K562 (cell line): ENCODE results near the gene TMPRSS9. TPM values are rescaled to one million over a fixed set of nuclear protein-coding genes. Genes with fewer than 3 reads are reported as not detected.

Experiments used
- CBX1 ChIP-seq: sonication (generic); IDR thresholded peaks from 2 replicates; pipeline ENCODE4 v1.6.1; 2016; ENCODE audit warnings: antibody characterized with exemption, low read depth, mild to moderate bottlenecking
- HNRNPL ChIP-seq: fragments of 200-400 bp; formaldehyde crosslinking; IDR thresholded peaks from 2 replicates; pipeline ENCODE4 v1.6.1; 2017; ENCODE audit warnings: low read depth, mild to moderate bottlenecking, low read length
- MYNN ChIP-seq, 2 experiments: sonication (generic); formaldehyde crosslinking in 1 of 2; IDR thresholded peaks; 2 replicates each; pipeline versions ENCODE4 v1.5.0 to v1.6.1; 2016 to 2020; ENCODE audit warnings: antibody characterized with exemption in 1 of 2, missing genetic modification reagents in 1 of 2
- NR0B1 ChIP-seq: fragments of 450-650 bp; IDR thresholded peaks from one replicate; pipeline ENCODE4 v1.6.1; 2018; ENCODE audit warnings: mild to moderate bottlenecking, moderate library complexity; ENCODE audit not compliant: partially characterized antibody
- PATZ1 ChIP-seq: fragments of 250-450 bp; sonication (Bioruptor Pico); IDR thresholded peaks from 2 replicates; pipeline ENCODE4 v1.5.0; 2020; ENCODE audit warnings: mild to moderate bottlenecking, borderline replicate concordance
- PYGO2 ChIP-seq: fragments of 450-650 bp; IDR thresholded peaks from 2 replicates; pipeline ENCODE4 v1.6.1; 2016; ENCODE audit warnings: mild to moderate bottlenecking, missing genetic modification characterization, moderate library complexity, missing compliant biosample characterization
- SMAD4 ChIP-seq: fragments of 250-450 bp; sonication (Bioruptor Pico); conservative IDR thresholded peaks from 2 replicates; pipeline ENCODE4 v1.8.0; 2021; ENCODE audit warnings: inconsistent platforms, mild to moderate bottlenecking, moderate library complexity
- SMARCA4 ChIP-seq: fragments of 450-650 bp; IDR thresholded peaks from 2 replicates; pipeline ENCODE4 v1.6.1; 2016
- STAG1 ChIP-seq: sonication (generic); formaldehyde crosslinking; IDR thresholded peaks from 2 replicates; pipeline ENCODE4 v1.5.0; 2020; ENCODE audit warnings: missing genetic modification reagents, borderline replicate concordance
- STAT5A ChIP-seq: IDR thresholded peaks from 2 replicates; pipeline ENCODE4 v1.6.1; 2012; ENCODE audit warnings: low read length, inconsistent platforms, borderline replicate concordance
- TEAD4 ChIP-seq, 2 experiments: sonication (generic) in 1 of 2; formaldehyde crosslinking in 1 of 2; IDR thresholded peaks; 2 replicates each; pipeline versions ENCODE4 v1.6.1 to v1.8.0; 2012 to 2022; ENCODE audit warnings: borderline replicate concordance in 1 of 2, inconsistent platforms in 1 of 2, low read length in 1 of 2, mild to moderate bottlenecking in 1 of 2, missing genetic modification reagents in 1 of 2
- TFAP4 ChIP-seq: sonication (generic); formaldehyde crosslinking; IDR thresholded peaks from 2 replicates; pipeline ENCODE4 v1.8.0; 2022; ENCODE audit warnings: missing genetic modification reagents, mild to moderate bottlenecking, moderate library complexity, borderline replicate concordance
- TRIM24 ChIP-seq, 2 experiments: fragments of 450-650 bp; IDR thresholded peaks; 2 replicates each; pipeline ENCODE4 v1.6.1; 2016
- ZBTB33 ChIP-seq: sonication (generic); formaldehyde crosslinking; IDR thresholded peaks from 2 replicates; pipeline ENCODE4 v1.8.1; 2023; ENCODE audit warnings: mild to moderate bottlenecking, missing genetic modification reagents
- ZBTB7A ChIP-seq: IDR thresholded peaks from 2 replicates; pipeline ENCODE4 v1.6.1; 2011; ENCODE audit warnings: low read depth, mild to moderate bottlenecking, low read length, moderate library complexity, borderline replicate concordance; ENCODE audit not compliant: control insufficient read depth
- ZEB2 ChIP-seq: fragments of 450-650 bp; IDR thresholded peaks from 2 replicates; pipeline ENCODE4 v1.6.1; 2016
- ZNF212 ChIP-seq: fragments of 450-650 bp; formaldehyde crosslinking; IDR thresholded peaks from 2 replicates; pipeline ENCODE4 v1.4.0; 2020; ENCODE audit warnings: mild to moderate bottlenecking
- ZNF324 ChIP-seq: fragments of 250-450 bp; sonication (Bioruptor Pico); IDR thresholded peaks from 2 replicates; pipeline ENCODE4 v1.4.0; 2020; ENCODE audit warnings: mild to moderate bottlenecking
- ZNF384 ChIP-seq: IDR thresholded peaks from 2 replicates; pipeline ENCODE4 v1.6.1; 2012; ENCODE audit warnings: low read depth, low read length, improper control_type of control experiment
- ZNF41 ChIP-seq: fragments of 250-450 bp; sonication (Bioruptor Pico); conservative IDR thresholded peaks from 2 replicates; pipeline ENCODE4 v1.4.0; 2020; ENCODE audit warnings: mild to moderate bottlenecking
- ZNF551 ChIP-seq: fragments of 250-450 bp; sonication (Bioruptor Pico); IDR thresholded peaks from 2 replicates; pipeline ENCODE4 v1.5.0; 2021; ENCODE audit warnings: mild to moderate bottlenecking, moderate library complexity
- polyA plus RNA-seq, 8 experiments: library from polyadenylated mRNA; depleted of rRNA in 4 of 8; stranded (reverse) in 5 of 8; unstranded in 3 of 8; fragments of >200 nt; fragmentation: Nextera tagmentation in 2 of 8; fragmentation: Illumina TruSeq in 1 of 8; extraction: Ambion mirVana in 2 of 8; extraction: Trizol in 1 of 8; gene quantifications; 2 replicates each; pipeline versions ENCODE4 v1.2.1 to v1.2.3, GENCODE V29; 2011 to 2014; ENCODE audit warnings: inconsistent platforms in 1 of 8, missing spikeins in 1 of 8
- total RNA-seq, 7 experiments: library from RNA; depleted of rRNA in 6 of 7; stranded (reverse); fragments of >200 nt in 6 of 7; fragmentation: Illumina TruSeq in 2 of 7; extraction: Trizol in 2 of 7; gene quantifications; 2 replicates each; pipeline versions ENCODE4 v1.2.1 to v1.2.3, GENCODE V29; 2011 to 2021; ENCODE audit warnings: low replicate concordance in 1 of 7

Gene TMPRSS9
- total and polyA plus RNA-seq, 9 of the 15 experiments (the other 6 are each of a cell fraction or from before 2014, with no cell fraction given): 0.01 to 0.03 TPM; not detected in 7

GRCh38 chr19:2315121-2315817 is 44.8 kb upstream of the TMPRSS9 start (continued):
- TF ChIP-seq ZBTB33 (CRISPR knock-in tag) (no peak), ZEB2 (0 out of 2 replicates have a peak, but pooled peaks have one; percentile 16), CBX1 (0 out of 2 replicates have a peak, but pooled peaks have one; percentile 25), STAT5A (no peak), ZNF551 (no peak), ZNF324 (CRISPR knock-in tag) (peak; percentile 100), STAG1 (CRISPR knock-in tag) (no peak), HNRNPL (no peak), TRIM24 (IDR thresholded peaks at IDR 0.05) (peak in 1 of 2 experiments; percentile 51; a peak in 2 of 4 replicates), MYNN (IDR thresholded peaks at IDR 0.05) (no peak), MYNN (CRISPR knock-in tag; IDR thresholded peaks at IDR 0.05) (no peak), TEAD4 (IDR thresholded peaks at IDR 0.05; ENCODE audit: low read length) (no peak), TEAD4 (CRISPR knock-in tag; IDR thresholded peaks at IDR 0.05; ENCODE audit: borderline replicate concordance) (no peak), SMAD4 (CRISPR knock-in tag) (no peak), ZNF384 (no peak), ZNF212 (CRISPR knock-in tag) (no peak), ZBTB7A (no peak), TFAP4 (no peak), PYGO2 (no peak), NR0B1 (no peak), PATZ1 (no peak), ZNF41 (CRISPR knock-in tag) (no peak), SMARCA4 (no peak)
